ENCODE results near the gene GFM1.

Gene GFM1

DNA sequence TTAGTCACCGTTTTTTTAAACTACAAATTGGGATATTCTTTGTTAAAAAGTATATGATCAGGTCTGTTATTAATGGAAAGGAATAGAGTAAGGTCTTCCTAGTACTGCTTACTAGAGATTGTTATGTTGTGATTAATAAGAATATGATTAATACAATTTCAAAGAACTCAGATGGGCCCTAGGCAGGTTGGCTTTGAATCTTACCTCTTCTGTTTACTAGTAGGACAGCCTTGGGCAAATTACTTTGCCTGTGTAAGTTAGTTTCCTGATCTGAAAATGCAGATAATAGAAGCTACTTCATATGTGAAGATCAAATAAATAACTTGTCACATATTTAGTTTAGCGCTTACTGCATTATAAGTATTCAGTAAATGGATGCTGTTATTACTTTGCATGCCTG is 6.9 kb downstream of the GFM1 start:
- no peak overlapping the region for H2AFZ ChIP-seq (ENCODE audit: low read length, unreplicated experiment)
- H3K4me3 ChIP-seq (ENCODE audit: low read depth, low read length): no peak overlapping the region
- no peaks in the 10 kb centered on the region for H3K27me3 ChIP-seq (ENCODE audit: insufficient read depth, low read length)
- no peak overlapping the region for H3K27ac ChIP-seq (ENCODE audit: low read depth, low read length)
- peaks cover 33% of the 10 kb centered on the region for H3K36me3 ChIP-seq (ENCODE audit: insufficient read depth, low read length)
- peaks cover 14% of the 10 kb centered on the region for H3K79me2 ChIP-seq (ENCODE audit: control insufficient read depth, insufficient read depth, low read length, unreplicated experiment)
- peaks cover 4% of the 10 kb centered on the region for H3K4me1 ChIP-seq (ENCODE audit: control insufficient read depth, insufficient read depth, low read length, unreplicated experiment)

- H3K79me2 ChIP-seq (ENCODE audit: control insufficient read depth, insufficient read depth, low read length, unreplicated experiment): peaks cover 7% of the 10 kb centered on the region
- peaks cover 26% of the 10 kb centered on the region for H3K36me3 ChIP-seq (ENCODE audit: insufficient read depth, low read length)
- H3K27me3 ChIP-seq (ENCODE audit: insufficient read depth, low read length): no peaks in the 10 kb centered on the region
- H3K27ac ChIP-seq (ENCODE audit: low read depth, low read length): no peak overlapping the region
- no peak overlapping the region for H3K4me3 ChIP-seq (ENCODE audit: low read depth, low read length)
- H3K4me1 ChIP-seq (ENCODE audit: control insufficient read depth, insufficient read depth, low read length, unreplicated experiment): peaks cover 4% of the 10 kb centered on the region
- H2AFZ ChIP-seq (ENCODE audit: low read length, unreplicated experiment): no peak overlapping the region
Observed at GRCh38 chr3:158652463-158652862, 8.1 kb downstream of the GFM1 start.

GRCh38 chr3:158658889-158659288 is 14.6 kb downstream of the GFM1 start:
- no peak overlapping the region for H3K27ac ChIP-seq (ENCODE audit: low read depth, low read length)

DNA sequence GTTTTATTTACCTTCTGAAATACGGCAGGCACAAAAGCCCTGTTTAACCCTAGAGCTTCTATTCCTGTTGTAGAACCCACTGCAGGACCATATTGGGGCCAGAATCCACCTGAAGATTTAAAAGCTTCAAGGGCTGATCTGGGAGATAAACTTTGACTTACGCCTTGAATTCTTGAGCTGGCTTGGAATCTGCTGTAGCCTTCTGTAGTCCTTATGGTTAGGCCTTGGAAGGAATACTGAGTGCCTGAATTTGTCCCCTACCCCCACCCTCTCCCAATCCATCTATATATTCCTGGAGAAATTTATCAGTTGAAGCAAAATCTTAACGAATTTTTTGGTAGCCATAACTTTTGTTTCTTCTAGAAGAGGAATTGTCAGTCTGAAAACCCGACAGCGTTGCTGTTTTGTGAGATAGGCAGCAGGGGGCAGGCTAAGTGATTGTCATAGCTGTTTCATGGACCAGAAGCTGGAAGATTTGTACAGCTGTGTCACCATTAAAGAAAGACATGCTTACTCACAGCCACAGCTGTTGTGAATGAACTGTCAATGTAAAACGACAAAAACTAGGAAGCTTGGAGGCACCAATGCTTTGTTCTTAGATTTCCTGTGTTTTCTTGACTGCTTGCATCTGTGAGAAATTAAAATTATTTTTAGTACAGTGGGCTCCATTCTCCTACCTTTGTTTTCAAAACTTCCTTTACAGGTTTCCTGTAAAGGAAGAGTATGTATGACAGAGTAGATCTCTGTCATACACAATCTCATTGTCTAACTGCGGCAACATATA is 15.3 kb downstream of the GFM1 start:
- H3K27me3 ChIP-seq (ENCODE audit: insufficient read depth, low read length): no peaks in the 10 kb centered on the region
- H3K4me1 ChIP-seq (ENCODE audit: control insufficient read depth, insufficient read depth, low read length, unreplicated experiment): no peaks in the 10 kb centered on the region
- no peaks in the 10 kb centered on the region for H3K79me2 ChIP-seq (ENCODE audit: control insufficient read depth, insufficient read depth, low read length, unreplicated experiment)
- H3K36me3 ChIP-seq (ENCODE audit: insufficient read depth, low read length): peaks cover 33% of the 10 kb centered on the region
- H2AFZ ChIP-seq (ENCODE audit: low read length, unreplicated experiment): no peak overlapping the region
- no peak overlapping the region for H3K27ac ChIP-seq (ENCODE audit: low read depth, low read length)
- no peak overlapping the region for H3K4me3 ChIP-seq (ENCODE audit: low read depth, low read length)

More at GRCh38 chr3:158658889-158659288, 14.6 kb downstream of the GFM1 start:
- Histone ChIP-seq H3K4me1 (ENCODE audit: control insufficient read depth, insufficient read depth, low read length, unreplicated experiment) (no peaks in the 10 kb centered on the region), H3K79me2 (ENCODE audit: control insufficient read depth, insufficient read depth, low read length, unreplicated experiment) (no peaks in the 10 kb centered on the region), H3K4me3 (ENCODE audit: low read depth, low read length) (no peak overlapping the region), H3K27me3 (ENCODE audit: insufficient read depth, low read length) (no peaks in the 10 kb centered on the region), H3K36me3 (ENCODE audit: insufficient read depth, low read length) (peaks cover 32% of the 10 kb centered on the region), H2AFZ (ENCODE audit: low read length, unreplicated experiment) (no peak overlapping the region)

- no peaks in the 10 kb centered on the region for H3K79me2 ChIP-seq (ENCODE audit: control insufficient read depth, insufficient read depth, low read length, unreplicated experiment)
- H3K4me3 ChIP-seq (ENCODE audit: low read depth, low read length): no peak overlapping the region
- H3K4me1 ChIP-seq (ENCODE audit: control insufficient read depth, insufficient read depth, low read length, unreplicated experiment): no peaks in the 10 kb centered on the region
- no peak overlapping the region for H3K27ac ChIP-seq (ENCODE audit: low read depth, low read length)
- H3K36me3 ChIP-seq (ENCODE audit: insufficient read depth, low read length): peaks cover 37% of the 10 kb centered on the region
- no peak overlapping the region for H2AFZ ChIP-seq (ENCODE audit: low read length, unreplicated experiment)
- no peaks in the 10 kb centered on the region for H3K27me3 ChIP-seq (ENCODE audit: insufficient read depth, low read length)
Observed at GRCh38 chr3:158660711-158661110, 16.4 kb downstream of the GFM1 start.

- no peak overlapping the region for H2AFZ ChIP-seq (ENCODE audit: low read length, unreplicated experiment)
- H3K4me1 ChIP-seq (ENCODE audit: control insufficient read depth, insufficient read depth, low read length, unreplicated experiment): no peaks in the 10 kb centered on the region
- H3K27ac ChIP-seq (ENCODE audit: low read depth, low read length): no peak overlapping the region
- H3K79me2 ChIP-seq (ENCODE audit: control insufficient read depth, insufficient read depth, low read length, unreplicated experiment): no peaks in the 10 kb centered on the region
- H3K27me3 ChIP-seq (ENCODE audit: insufficient read depth, low read length): no peaks in the 10 kb centered on the region
- H3K36me3 ChIP-seq (ENCODE audit: insufficient read depth, low read length): peaks cover 45% of the 10 kb centered on the region
- H3K4me3 ChIP-seq (ENCODE audit: low read depth, low read length): no peak overlapping the region
Observed at GRCh38 chr3:158663246-158663645, 18.9 kb downstream of the GFM1 start.

DNA sequence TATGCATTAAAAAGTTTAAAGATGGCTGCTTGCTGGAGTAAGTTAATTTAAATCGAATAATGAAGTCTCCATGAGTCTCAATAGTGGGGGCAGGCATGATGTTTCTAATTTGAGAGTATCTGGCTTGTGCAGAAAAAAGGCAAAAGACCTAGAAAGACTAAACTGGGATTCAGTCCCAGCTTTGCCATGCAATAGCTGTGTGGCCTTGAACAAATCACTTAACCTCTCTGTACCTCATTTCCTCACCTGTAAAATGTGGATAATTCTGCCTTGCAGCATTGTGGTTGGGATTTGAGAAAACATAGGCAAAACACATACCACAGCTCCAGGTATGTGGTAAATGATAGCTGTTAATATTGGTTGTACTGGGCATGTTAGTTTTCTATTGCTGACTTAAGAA is 19.5 kb downstream of the GFM1 start:
- Histone ChIP-seq H3K27me3 (ENCODE audit: insufficient read depth, low read length) (no peaks in the 10 kb centered on the region), H3K27ac (ENCODE audit: low read depth, low read length) (no peak overlapping the region), H3K79me2 (ENCODE audit: control insufficient read depth, insufficient read depth, low read length, unreplicated experiment) (no peaks in the 10 kb centered on the region), H3K4me3 (ENCODE audit: low read depth, low read length) (no peak overlapping the region), H3K4me1 (ENCODE audit: control insufficient read depth, insufficient read depth, low read length, unreplicated experiment) (no peaks in the 10 kb centered on the region), H3K36me3 (ENCODE audit: insufficient read depth, low read length) (peaks cover 45% of the 10 kb centered on the region), H2AFZ (ENCODE audit: low read length, unreplicated experiment) (no peak overlapping the region)

- Histone ChIP-seq H3K27me3 (ENCODE audit: insufficient read depth, low read length) (no peaks in the 10 kb centered on the region), H3K4me1 (ENCODE audit: control insufficient read depth, insufficient read depth, low read length, unreplicated experiment) (peaks cover 6% of the 10 kb centered on the region), H3K27ac (ENCODE audit: low read depth, low read length) (no peak overlapping the region), H3K79me2 (ENCODE audit: control insufficient read depth, insufficient read depth, low read length, unreplicated experiment) (peaks cover 5% of the 10 kb centered on the region), H3K4me3 (ENCODE audit: low read depth, low read length) (no peak overlapping the region), H2AFZ (ENCODE audit: low read length, unreplicated experiment) (no peak overlapping the region), H3K36me3 (ENCODE audit: insufficient read depth, low read length) (peaks cover 36% of the 10 kb centered on the region)
Observed at GRCh38 chr3:158666416-158666815, 22.1 kb downstream of the GFM1 start.

- Histone ChIP-seq H3K79me2 (ENCODE audit: control insufficient read depth, insufficient read depth, low read length, unreplicated experiment) (peaks cover 5% of the 10 kb centered on the region), H3K36me3 (ENCODE audit: insufficient read depth, low read length) (peaks cover 20% of the 10 kb centered on the region), H3K4me1 (ENCODE audit: control insufficient read depth, insufficient read depth, low read length, unreplicated experiment) (peaks cover 18% of the 10 kb centered on the region), H3K27ac (ENCODE audit: low read depth, low read length) (peak overlapping the region; percentile 20), H2AFZ (ENCODE audit: low read length, unreplicated experiment) (no peak overlapping the region), H3K27me3 (ENCODE audit: insufficient read depth, low read length) (no peaks in the 10 kb centered on the region), H3K4me3 (ENCODE audit: low read depth, low read length) (no peak overlapping the region)
Observed at GRCh38 chr3:158668506-158668905, 24.2 kb downstream of the GFM1 start.

DNA sequence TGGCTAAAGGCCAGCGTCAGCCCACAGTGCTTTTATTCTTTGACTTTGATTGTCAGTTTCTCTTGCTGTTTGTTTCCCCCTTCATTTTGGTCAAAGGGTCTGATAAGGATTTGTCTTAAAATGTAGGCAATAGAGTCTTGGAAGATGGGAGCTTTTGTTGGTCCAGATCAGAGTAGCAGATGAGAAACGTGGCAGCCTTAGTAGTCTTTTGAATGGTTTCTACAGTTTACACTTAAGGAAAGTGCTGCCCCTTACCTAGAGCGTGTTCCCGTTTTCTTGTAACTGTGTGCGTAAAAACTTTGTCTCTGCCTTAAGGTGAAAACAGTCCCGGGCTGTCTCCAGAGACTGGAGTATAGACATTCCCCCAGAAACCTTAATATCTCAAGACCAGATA is 27.5 kb downstream of the GFM1 start:
- H3K36me3 ChIP-seq (ENCODE audit: insufficient read depth, low read length): 0 out of 2 replicates have a peak, but pooled peaks cover under 1% of the 10 kb centered on the region
- peaks cover 5% of the 10 kb centered on the region for H3K79me2 ChIP-seq (ENCODE audit: control insufficient read depth, insufficient read depth, low read length, unreplicated experiment)
- peaks cover 18% of the 10 kb centered on the region for H3K4me1 ChIP-seq (ENCODE audit: control insufficient read depth, insufficient read depth, low read length, unreplicated experiment)
- peak overlapping the region; percentile 82 for H3K4me3 ChIP-seq (ENCODE audit: low read depth, low read length)
- peak overlapping the region; percentile 15; the same call in 1 of the 2 replicates for H3K27ac ChIP-seq (ENCODE audit: low read depth, low read length)
- no peaks in the 10 kb centered on the region for H3K27me3 ChIP-seq (ENCODE audit: insufficient read depth, low read length)
- H2AFZ ChIP-seq (ENCODE audit: low read length, unreplicated experiment): peak overlapping the region; percentile 48

All from ACC112 (cell line).